Measurements from ENCODE around the gene CFAP20DC. TPM values are rescaled to one million over a fixed set of nuclear protein-coding genes. Genes with fewer than 3 reads are reported as not detected.
"Not testable (repeated sequence)": the region's sequence is repeated elsewhere in the genome, so short reads cannot be mapped to it uniquely, and the experiment has no call there.

The CFAP20DC gene
- total RNA-seq, 2 experiments from 2014 or later = 1.0 to 1.8 TPM

DNA sequence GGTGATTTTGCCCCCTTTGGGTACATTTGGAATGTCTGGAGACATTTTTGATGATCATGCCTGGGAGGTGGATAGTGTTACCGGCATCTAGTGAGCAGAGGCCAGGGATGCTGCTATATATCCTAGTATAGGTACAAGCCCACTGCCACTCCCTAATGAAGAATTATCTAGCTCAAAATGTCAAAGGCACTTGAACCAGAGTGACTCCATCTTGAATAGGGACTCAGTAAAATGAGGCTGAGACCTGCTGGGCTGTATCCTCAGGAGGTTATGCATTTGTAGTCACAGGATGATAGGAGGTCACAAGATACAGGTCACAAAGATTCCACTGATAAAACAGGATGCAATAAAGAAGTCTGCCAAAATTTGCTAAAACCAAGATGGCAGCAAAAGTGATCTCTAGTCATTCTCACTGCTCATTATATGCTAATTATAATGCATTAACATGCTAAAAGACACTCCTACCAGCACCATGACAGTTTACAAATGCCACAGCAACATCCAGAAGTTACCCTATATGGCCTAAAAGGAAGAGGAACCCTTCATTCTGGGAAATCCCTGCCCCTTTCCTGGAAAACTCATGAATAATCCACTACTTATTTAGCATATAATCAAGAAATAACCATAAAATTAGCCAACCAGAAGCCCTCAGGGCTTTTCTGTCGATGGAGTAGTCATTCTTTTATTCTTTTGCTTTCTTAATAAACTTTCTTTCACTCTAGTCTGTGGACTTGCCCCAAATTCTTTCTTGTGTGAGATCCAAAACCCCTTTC lies 343.2 kb downstream of the CFAP20DC start:
- DNase-seq (ENCODE audit: low spot score) = no peak
- Histone ChIP-seq H3K79me2 (ENCODE audit: insufficient read depth, low read depth, low read length) (no peaks in the 10 kb centered on the region), H3K4me1 (ENCODE audit: insufficient read depth, low read length, poor library complexity, severe bottlenecking) (no peaks in the 10 kb centered on the region), H3K36me3 (ENCODE audit: insufficient read depth, low read length) (no peaks in the 10 kb centered on the region), H4K20me1 (ENCODE audit: insufficient read depth, low read length) (no peaks in the 10 kb centered on the region), H3K27ac (ENCODE audit: low read depth, low read length, poor library complexity, severe bottlenecking) (no peak overlapping the region), H3K4me2 (ENCODE audit: low read length) (no peak overlapping the region), H3K9me3 (ENCODE audit: low read length) (no peaks in the 10 kb centered on the region), H2AFZ (ENCODE audit: low read length) (no peak overlapping the region), H3K4me3 (ENCODE audit: low read depth, low read length, poor library complexity, severe bottlenecking) (no peak overlapping the region), H3K9me2 (ENCODE audit: insufficient read depth, low read length) (no peaks in the 10 kb centered on the region)
- TF ChIP-seq, protein P1, sequence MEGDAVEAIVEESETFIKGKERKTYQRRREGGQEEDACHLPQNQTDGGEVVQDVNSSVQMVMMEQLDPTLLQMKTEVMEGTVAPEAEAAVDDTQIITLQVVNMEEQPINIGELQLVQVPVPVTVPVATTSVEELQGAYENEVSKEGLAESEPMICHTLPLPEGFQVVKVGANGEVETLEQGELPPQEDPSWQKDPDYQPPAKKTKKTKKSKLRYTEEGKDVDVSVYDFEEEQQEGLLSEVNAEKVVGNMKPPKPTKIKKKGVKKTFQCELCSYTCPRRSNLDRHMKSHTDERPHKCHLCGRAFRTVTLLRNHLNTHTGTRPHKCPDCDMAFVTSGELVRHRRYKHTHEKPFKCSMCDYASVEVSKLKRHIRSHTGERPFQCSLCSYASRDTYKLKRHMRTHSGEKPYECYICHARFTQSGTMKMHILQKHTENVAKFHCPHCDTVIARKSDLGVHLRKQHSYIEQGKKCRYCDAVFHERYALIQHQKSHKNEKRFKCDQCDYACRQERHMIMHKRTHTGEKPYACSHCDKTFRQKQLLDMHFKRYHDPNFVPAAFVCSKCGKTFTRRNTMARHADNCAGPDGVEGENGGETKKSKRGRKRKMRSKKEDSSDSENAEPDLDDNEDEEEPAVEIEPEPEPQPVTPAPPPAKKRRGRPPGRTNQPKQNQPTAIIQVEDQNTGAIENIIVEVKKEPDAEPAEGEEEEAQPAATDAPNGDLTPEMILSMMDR (conservative IDR thresholded peaks at IDR 0.05; ENCODE audit: low read length) = no peak
- TF ChIP-seq EZH2phosphoT487 (IDR thresholded peaks at IDR 0.05; ENCODE audit: borderline replicate concordance, low read depth, low read length) = no peak
- ChIA-PET CTCF (ENCODE audit: unreplicated experiment) (no interaction called here), POLR2A (interaction anchor here (0.6 kb wide), 1 partner anchor 9 kb away, joined by 4 read pairs; no protein-coding TSS in a partner anchor)
- BruUV-seq (replicated peaks) = no TSS peak
- intact Hi-C loops (cut with micrococcal nuclease; ENCODE audit: unreplicated experiment) = no loop called here

GRCh38 chr3:58704745-58705144 lies 345.1 kb downstream of the CFAP20DC start:
- Histone ChIP-seq H3K4me2 (ENCODE audit: low read length) (no peak overlapping the region), H3K36me3 (ENCODE audit: insufficient read depth, low read length) (no peaks in the 10 kb centered on the region), H3K27ac (ENCODE audit: low read depth, low read length, poor library complexity, severe bottlenecking) (no peak overlapping the region), H3K9me3 (ENCODE audit: low read length) (no peaks in the 10 kb centered on the region), H2AFZ (ENCODE audit: low read length) (no peak overlapping the region), H4K20me1 (ENCODE audit: insufficient read depth, low read length) (no peaks in the 10 kb centered on the region), H3K4me1 (ENCODE audit: insufficient read depth, low read length, poor library complexity, severe bottlenecking) (no peaks in the 10 kb centered on the region), H3K79me2 (ENCODE audit: insufficient read depth, low read depth, low read length) (no peaks in the 10 kb centered on the region), H3K4me3 (ENCODE audit: low read depth, low read length, poor library complexity, severe bottlenecking) (no peak overlapping the region), H3K9me2 (ENCODE audit: insufficient read depth, low read length) (no peaks in the 10 kb centered on the region)
- ChIA-PET POLR2A (no interaction called here), CTCF (ENCODE audit: unreplicated experiment) (no interaction called here)
- TF ChIP-seq EZH2phosphoT487 (IDR thresholded peaks at IDR 0.05; ENCODE audit: borderline replicate concordance, low read depth, low read length) = no peak
- TF ChIP-seq, protein P1 (conservative IDR thresholded peaks at IDR 0.05; ENCODE audit: low read length) = no peak
- BruUV-seq (replicated peaks) = no TSS peak
- no peak for DNase-seq (ENCODE audit: low spot score)
- intact Hi-C loops (cut with micrococcal nuclease; ENCODE audit: unreplicated experiment) = no loop called here

GRCh38 chr3:58704304-58704703 lies 345.5 kb downstream of the CFAP20DC start:
- BruUV-seq (replicated peaks); H4K20me1 ChIP-seq (ENCODE audit: insufficient read depth, low read length); H3K4me2 ChIP-seq (ENCODE audit: low read length); CTCF ChIA-PET (ENCODE audit: unreplicated experiment); H3K9me3 ChIP-seq (ENCODE audit: low read length); H3K4me3 ChIP-seq (ENCODE audit: low read depth, low read length, poor library complexity, severe bottlenecking); H3K9me2 ChIP-seq (ENCODE audit: insufficient read depth, low read length); H3K36me3 ChIP-seq (ENCODE audit: insufficient read depth, low read length); H3K27ac ChIP-seq (ENCODE audit: low read depth, low read length, poor library complexity, severe bottlenecking); H2AFZ ChIP-seq (ENCODE audit: low read length); intact Hi-C loops (cut with micrococcal nuclease; ENCODE audit: unreplicated experiment); H3K79me2 ChIP-seq (ENCODE audit: insufficient read depth, low read depth, low read length); DNase-seq (ENCODE audit: low spot score); H3K4me1 ChIP-seq (ENCODE audit: insufficient read depth, low read length, poor library complexity, severe bottlenecking); POLR2A ChIA-PET: not testable (repeated sequence)
